ENCODE data around the gene QRSL1.
A peak's percentile ranks its signal among the peaks of the same experiment; 100 is the strongest.
"Not testable (repeated sequence)": the region's sequence is repeated elsewhere in the genome, so short reads cannot be mapped to it uniquely, and the experiment has no call there.

Gene QRSL1

DNA sequence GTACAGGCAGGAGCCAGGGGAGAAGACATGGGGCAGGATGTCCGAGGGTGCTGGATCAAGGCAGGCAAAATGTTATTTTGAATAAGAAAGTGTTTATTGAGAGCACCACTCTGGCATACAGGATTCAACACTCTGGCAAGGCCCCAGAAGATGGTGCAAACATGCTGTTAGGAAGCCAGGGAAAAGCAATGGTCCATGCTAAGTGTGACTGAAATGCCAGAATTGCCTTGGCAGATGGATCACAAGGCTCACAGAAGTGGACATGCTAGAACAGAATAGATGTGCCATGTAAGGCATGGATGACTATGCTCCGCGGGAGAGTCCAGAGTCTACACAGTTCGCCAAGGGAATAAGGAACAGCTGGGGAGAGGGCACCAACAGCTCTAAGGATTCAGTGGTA is 54.6 kb downstream of the QRSL1 start:
- no peak for DNase-seq

DNA sequence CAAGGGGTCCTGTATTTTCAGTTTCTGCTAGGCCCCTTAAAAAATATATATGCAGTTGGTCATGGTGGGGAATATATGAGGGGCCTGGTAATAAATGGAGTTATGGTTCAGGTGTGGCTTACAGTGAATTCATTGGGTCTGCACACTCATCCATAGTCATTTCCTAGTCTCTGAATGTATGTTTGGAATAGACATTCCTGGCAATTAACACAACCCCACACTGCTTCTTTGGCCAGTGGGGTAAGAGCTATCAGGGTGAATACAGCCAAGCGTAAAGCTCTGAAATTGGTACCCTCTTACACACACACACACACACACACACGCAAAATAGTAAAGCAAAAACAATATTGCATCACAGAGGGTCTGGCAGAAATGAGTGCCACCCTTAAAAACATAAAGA is 56.5 kb downstream of the QRSL1 start:
- no peak for DNase-seq

DNA sequence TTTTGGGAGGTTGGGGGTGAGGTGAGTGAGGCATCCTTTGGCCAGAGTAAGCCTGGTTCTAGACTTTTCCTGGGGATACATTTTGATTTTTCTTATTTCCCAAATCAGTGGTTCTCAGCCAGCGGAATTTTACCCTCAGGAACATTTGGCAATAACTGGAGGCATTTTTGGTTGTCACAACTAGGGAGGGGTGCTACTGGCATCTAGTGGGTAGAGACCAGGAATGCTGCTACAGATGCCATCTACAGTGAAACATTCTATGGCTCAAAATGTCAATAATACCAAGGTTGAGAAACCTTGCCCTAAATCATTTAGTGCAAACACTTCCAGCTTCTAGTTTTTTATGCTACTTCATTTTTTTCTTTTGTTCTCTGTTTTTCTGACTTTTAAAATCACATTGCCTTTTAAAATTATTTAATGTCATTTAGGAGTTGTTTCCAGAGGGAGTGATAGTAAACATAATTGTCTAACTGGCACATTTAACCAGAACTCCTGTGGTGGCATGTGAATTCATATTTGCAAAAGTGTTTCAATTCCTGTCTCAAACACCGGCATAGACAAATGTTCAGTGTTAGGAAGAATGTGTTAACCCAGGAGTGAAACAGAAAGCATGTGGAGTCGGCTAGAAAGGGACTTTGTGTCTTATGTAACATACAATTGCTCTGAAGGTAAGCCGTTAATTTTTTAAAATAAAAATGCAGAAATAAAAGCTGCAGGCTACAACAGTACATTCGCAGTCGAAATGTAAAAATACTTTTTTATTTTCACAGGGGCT is 59.0 kb downstream of the QRSL1 start:
- no peak for DNase-seq

DNA sequence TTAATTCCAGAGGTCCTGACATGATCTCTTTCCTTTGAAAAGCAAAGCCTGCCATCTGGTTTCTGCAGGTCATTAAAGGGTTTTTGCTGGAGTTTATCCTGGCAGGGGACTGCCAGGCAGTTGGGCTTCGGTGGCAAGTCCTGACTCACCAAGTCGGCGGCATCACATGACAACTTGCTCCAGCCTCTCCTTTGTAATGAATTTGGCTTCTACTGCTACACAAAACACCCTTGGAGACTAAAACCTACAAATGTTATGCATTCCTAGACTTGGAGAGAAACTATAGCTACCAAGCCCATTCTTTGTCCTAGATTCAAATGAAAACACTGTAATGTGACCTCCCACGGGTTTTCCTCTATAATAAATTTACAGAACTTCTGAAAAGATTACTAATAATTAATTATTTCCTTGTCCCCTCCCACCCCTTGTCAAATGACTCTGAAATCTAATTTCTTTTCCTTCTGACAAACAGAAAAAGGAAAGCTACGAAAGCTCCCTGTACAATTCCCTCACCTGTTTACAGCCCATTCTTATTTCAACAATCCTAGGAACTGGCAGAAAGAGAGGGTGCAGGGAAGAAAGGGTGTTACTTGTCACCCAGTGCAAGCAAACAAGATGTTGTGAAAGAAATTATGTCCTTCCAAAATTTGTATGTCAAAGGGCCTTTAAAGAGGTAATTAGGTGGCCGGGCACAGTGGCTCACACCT is 62.9 kb downstream of the QRSL1 start:
- DNase-seq: peak; percentile 28

DNA sequence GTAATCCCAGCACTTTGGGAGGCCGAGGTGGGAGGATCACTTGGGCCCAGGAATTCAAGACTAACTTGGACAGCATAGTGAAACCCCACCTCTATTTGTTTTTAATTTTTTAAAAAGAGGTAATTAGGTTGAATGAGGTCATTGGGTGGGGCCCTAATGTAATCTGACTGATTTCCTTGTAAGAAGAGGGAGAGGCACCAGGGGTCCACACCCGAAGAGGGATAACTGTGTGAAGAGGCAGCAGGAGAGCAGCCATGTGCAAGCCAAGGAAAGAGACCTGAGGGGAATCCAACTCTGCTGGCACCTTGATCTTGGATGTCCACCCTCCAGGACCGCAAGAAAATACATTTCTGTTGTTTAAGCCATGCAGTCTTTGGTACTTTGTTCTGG is 63.4 kb downstream of the QRSL1 start:
- DNase-seq: no peak

DNA sequence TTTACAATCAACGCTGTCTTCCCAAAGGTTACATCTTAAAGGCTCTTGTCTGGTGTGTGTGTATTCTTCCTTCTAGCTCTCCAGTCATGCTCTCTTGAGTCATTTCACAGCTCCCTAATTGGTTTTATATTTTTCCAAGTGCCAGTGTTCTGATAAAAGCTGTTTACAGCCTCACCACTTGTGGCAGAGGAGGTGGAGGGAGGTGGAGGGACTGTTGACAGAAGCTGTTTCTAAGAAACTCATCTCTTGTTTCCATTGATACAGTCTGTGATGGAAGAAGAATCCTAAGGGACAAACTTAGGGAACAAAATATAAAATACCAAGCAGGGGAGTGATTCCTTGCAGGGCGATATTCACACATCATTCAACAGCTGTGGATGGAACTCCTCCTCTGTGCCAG is 64.0 kb downstream of the QRSL1 start:
- no peak for DNase-seq

DNA sequence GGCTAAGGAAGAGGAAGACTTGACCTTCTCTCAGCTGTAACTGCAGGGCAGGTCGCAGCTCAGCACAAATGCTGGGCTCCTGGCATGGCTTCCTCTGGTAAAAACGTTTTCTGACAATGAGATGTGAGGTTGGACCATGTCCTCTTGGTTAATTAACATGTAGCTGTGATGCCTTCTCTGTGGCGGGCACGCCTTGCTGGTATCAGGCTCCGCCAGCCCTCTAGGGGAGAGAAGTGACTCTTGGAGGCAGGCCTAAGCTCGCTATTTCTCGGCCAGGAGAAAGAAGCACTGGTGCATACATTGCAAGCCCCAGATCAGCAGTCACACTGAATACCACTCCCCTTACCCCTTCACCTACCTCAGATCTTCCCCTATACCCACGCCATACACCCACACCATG is 65.0 kb downstream of the QRSL1 start:
- DNase-seq: no peak

DNA sequence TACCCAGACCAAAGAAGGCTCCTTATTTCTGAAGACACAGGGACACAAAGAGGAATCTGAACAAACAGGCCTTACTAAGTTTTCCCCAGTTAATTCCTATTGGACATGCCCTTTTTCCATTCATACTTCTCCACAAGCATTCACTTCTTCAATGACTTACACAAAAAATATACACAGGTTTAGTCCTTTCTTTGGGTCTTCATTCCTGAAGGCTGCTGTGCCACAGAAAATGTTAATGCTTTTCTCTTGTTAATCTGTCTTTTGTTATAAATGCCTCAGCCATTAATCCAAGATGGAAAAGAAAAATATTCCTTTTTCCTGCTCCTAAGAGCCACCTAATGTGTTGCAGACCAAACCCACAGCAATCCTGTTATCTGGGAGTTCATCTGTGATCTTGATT is 71.2 kb downstream of the QRSL1 start:
- DNase-seq: no peak

DNA sequence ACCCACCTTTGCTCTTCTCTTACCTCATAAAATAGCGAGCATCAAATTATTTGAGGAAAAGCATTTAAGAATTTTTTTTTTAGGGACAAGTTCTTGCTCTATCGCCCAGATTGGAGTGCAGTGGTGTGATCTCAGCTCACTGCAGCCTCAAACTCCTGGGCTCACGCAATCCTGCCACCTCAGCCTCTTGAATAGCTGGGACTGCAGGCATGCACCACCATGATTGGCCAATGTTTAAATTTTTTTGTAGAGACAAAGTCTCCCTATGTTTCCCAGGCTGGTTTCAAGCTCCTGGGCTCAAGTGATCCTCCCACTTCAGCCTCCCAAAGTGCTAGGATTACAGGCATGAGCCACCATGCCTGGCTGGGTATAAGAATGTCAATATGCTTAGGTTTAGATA is 71.8 kb downstream of the QRSL1 start:
- not testable (repeated sequence) for DNase-seq

DNA sequence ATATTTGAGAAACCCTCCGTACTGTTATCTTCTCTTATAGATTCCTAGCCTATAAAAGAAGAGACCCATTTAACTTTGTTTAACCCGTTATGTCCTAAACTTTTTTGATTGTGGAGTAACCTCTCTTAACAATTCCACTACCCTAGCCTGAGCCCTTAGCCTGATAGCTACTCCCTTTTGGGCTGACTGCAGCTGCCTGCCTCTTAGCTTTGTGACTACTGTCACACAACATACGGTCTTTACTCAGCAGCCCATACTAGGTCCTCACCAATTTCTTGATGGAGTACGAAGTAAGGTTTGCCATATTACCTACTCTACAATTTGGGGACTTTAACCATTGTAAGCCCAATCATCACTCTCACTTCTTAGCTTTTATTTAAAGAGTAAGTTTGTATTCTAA is 72.7 kb downstream of the QRSL1 start:
- DNase-seq: peak; percentile 67

DNA sequence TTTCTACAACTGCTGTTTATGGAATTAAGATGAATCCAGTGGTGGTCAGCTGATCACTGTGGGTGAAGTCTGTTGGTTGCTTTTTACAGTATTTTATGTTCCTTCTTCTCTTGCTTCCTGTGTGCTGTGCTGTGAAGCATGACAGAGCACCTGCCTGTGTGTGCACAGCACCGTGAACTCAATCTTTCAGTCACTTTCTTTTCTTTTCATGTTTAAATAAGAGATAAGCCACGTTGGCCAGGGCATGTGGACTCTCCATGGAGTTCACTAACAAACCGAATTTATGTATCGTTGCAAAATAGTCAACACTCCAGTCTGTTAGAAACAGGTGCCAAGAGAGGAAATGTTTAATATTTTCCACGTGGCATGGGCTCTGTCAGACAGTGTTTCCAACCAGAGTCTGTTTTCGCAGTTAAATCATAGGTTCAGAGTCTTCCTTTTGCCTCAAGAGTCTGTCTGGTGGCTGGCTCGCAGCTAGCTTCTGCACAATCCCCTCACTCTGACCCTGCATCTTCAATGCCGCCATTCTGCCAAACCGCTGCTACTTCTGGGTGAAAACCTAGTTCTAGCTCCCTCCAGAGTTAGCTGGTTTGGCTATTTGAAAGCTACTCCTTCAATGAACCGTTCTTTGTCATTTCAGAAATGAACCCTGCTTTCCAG is 73.2 kb downstream of the QRSL1 start:
- DNase-seq: peak; percentile 91

DNA sequence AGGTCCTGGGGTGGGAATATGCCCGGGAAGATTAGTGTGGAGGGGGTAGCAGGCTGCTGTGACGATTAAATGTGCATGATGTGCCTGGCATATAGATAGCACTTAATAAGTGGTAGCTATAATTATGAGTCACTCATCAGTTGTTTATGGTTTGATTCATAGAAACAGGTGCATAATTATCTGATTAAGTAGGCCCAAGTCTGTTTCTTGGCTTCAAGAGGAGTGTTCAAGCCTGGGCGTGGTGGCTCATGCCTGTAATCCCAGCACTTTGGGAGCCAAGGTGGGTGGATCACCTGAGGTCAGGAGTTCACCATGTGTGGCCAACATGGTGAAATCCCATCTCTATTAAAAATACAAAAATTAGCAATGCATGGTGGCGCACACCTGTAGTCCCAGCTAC is 74.9 kb downstream of the QRSL1 start:
- DNase-seq: no peak

DNA sequence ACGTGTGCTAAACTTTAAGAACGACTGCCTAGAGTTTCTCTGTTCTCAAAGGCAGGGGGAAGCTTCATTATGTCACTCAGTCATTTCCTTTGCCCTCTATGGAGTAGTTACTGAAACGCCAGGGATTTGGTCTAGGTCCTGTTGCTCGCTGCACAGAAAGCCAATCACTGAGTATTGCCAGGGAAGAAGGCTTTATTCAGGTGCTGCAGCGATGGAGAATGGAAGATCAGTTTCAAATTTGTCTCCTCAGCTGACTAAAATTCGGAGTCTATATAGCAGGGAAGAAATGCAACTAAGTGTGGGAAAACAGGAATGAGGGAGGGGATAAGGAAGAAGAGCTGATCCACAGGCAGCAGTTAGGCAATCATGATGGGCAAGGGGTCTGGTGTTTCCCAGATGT is 75.8 kb downstream of the QRSL1 start:
- DNase-seq: no peak

DNA sequence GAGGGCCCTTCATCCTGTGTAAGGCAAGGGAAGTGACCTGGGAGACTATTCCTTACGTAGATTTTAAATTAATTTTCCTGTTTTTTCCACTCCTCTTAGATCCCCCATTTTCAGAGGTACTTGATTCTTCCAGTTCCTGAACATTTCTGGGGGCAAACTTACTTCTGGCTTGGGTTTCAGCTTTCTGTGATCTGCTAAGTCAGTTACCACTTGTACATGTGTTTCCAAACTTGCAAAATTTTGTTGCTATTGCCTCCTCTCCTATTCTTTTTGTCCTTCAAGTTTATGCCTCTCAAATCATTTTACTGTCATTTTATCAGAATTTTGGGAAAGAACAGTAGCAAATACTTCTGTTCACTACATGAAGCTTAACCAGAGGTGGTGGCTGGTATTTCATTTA is 81.2 kb downstream of the QRSL1 start:
- no peak for DNase-seq

DNA sequence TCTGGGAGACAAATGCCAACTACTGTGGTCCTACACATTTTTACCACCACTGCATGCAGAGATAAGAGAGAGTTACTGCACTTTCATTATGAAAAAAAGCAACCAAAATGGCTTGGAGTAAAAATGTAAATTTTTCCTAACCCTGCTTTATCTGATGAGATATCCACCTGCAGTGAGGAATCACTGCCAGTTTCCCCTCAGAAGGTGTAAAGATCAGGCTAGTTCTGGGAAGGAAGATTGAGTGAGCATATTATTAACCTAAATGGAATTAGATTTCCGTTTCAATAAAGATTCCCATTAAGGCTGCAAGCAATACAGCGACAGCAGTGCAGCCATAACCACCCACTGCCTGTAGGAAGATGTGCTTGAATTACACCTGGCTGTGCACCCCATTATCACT is 84.9 kb downstream of the QRSL1 start:
- no peak for DNase-seq

DNA sequence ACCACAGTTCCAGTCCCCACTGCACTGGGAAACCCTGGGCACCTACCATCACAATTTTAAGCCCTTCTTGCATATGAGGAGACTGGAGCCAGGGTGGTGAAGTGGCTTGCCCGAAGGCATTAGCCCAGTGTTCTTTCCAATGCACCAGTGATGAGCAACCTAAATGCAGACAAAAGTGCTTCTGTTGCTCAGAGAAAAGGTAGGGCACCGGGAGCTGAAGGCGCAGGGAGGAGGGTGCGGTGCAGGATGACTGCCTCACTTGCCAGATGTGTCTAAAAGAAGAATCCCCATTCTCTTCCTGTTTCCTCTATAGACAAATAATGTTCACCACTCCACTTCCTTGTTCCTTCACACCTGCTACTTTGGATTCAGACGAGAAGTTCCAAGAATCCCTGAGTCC is 86.5 kb downstream of the QRSL1 start:
- DNase-seq: no peak

DNA sequence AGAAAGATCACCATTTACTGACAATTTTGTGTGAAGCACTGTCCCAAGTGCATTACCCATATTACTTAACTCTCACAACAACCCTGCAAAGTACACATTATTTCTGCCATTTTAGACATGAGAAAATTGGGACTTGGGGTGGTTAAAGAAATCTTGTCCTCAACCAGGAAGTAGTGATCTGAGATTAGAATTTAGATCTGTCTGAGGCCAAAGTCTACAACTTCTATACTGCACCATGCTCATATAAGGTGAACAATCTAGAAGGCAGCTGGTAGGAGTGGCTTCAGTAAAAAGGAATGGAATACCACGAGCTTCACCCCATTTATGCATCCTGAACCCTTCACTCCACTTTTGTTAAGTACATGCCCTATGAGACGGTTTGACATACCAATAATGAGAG is 87.6 kb downstream of the QRSL1 start:
- no peak for DNase-seq

Measured in NCI-H345 (cell line).